K562 (cell line): ENCODE data around the gene ANKRD12. TPM values are rescaled to one million over a fixed set of nuclear protein-coding genes. Genes with fewer than 3 reads are reported as not detected.
A peak's percentile ranks its signal among the peaks of the same experiment; 100 is the strongest.

Experiments
- BRD4 ChIP-seq: fragments of 200-600 bp; sonication (generic); IDR thresholded peaks from 2 replicates; pipeline ENCODE4 v1.6.1; 2017; ENCODE audit warnings: inconsistent platforms
- HDAC1 ChIP-seq, 2 experiments: fragments of 450-650 bp; IDR thresholded peaks; 2 replicates each; pipeline ENCODE4 v1.6.1; 2016 to 2017; ENCODE audit warnings: inconsistent platforms in 1 of 2, mild to moderate bottlenecking in 1 of 2, moderate library complexity in 1 of 2
- HOXB6 ChIP-seq: fragments of 250-450 bp; sonication (Bioruptor Pico); IDR thresholded peaks from 2 replicates; pipeline ENCODE4 v1.5.1; 2022; ENCODE audit warnings: mild to moderate bottlenecking, borderline replicate concordance
- LCOR ChIP-seq: sonication (generic); formaldehyde crosslinking; IDR thresholded peaks from 2 replicates; pipeline ENCODE4 v1.8.0; 2022; ENCODE audit warnings: mild to moderate bottlenecking, missing genetic modification reagents
- RUNX1 ChIP-seq: sonication (generic); IDR thresholded peaks from 2 replicates; pipeline ENCODE4 v1.6.1; 2016; ENCODE audit warnings: antibody characterized with exemption, low read depth
- SAFB2 ChIP-seq: fragments of 200-400 bp; formaldehyde crosslinking; IDR thresholded peaks from 2 replicates; pipeline ENCODE4 v1.6.1; 2018; ENCODE audit warnings: borderline replicate concordance, low read length, low read depth, moderate library complexity; ENCODE audit not compliant: severe bottlenecking
- SAP30 ChIP-seq: fragments of 200-600 bp; sonication (generic); IDR thresholded peaks from 2 replicates; pipeline ENCODE4 v1.6.1; 2012; ENCODE audit warnings: borderline replicate concordance, low read depth, mild to moderate bottlenecking, moderate library complexity, low read length, control low read depth, inconsistent platforms; ENCODE audit not compliant: insufficient read depth, poor library complexity, severe bottlenecking
- SETDB1 ChIP-seq: IDR thresholded peaks from one replicate; pipeline ENCODE4 v1.6.1; 2012; ENCODE audit warnings: low read length, control low read depth, inconsistent platforms
- SLC30A9 ChIP-seq: fragments of 250-450 bp; sonication (Bioruptor Pico); IDR thresholded peaks from 2 replicates; pipeline ENCODE4 v1.8.0; 2022; ENCODE audit warnings: mild to moderate bottlenecking, moderate library complexity
- SMAD2 ChIP-seq: fragments of 150-350 bp; IDR thresholded peaks from 2 replicates; pipeline ENCODE4 v1.6.1; 2014; ENCODE audit warnings: low read depth, mild to moderate bottlenecking, low read length
- SMARCA5 ChIP-seq: fragments of 450-650 bp; IDR thresholded peaks from 2 replicates; pipeline ENCODE4 v1.6.1; 2016
- SOX6 ChIP-seq: fragments of 450-650 bp; IDR thresholded peaks from 2 replicates; pipeline ENCODE4 v1.6.1; 2014; ENCODE audit warnings: mild to moderate bottlenecking
- SRSF1 ChIP-seq: fragments of 200-400 bp; formaldehyde crosslinking; IDR thresholded peaks from 2 replicates; pipeline ENCODE4 v1.6.1; 2017; ENCODE audit warnings: mild to moderate bottlenecking, low read depth, low read length, moderate library complexity
- STAG1 ChIP-seq: sonication (generic); formaldehyde crosslinking; IDR thresholded peaks from 2 replicates; pipeline ENCODE4 v1.5.0; 2020; ENCODE audit warnings: missing genetic modification reagents, borderline replicate concordance
- TAL1 ChIP-seq: fragments of 450-650 bp; IDR thresholded peaks from 2 replicates; pipeline ENCODE4 v1.6.1; 2016; ENCODE audit warnings: mild to moderate bottlenecking
- TEAD4 ChIP-seq, 2 experiments: sonication (generic) in 1 of 2; formaldehyde crosslinking in 1 of 2; IDR thresholded peaks; 2 replicates each; pipeline versions ENCODE4 v1.6.1 to v1.8.0; 2012 to 2022; ENCODE audit warnings: borderline replicate concordance in 1 of 2, inconsistent platforms in 1 of 2, low read length in 1 of 2, mild to moderate bottlenecking in 1 of 2, missing genetic modification reagents in 1 of 2
- ZNF324 ChIP-seq: fragments of 250-450 bp; sonication (Bioruptor Pico); IDR thresholded peaks from 2 replicates; pipeline ENCODE4 v1.4.0; 2020; ENCODE audit warnings: mild to moderate bottlenecking
- ZNF785 ChIP-seq: fragments of 250-450 bp; sonication (Bioruptor Pico); IDR thresholded peaks from 2 replicates; pipeline ENCODE4 v1.4.0; 2020; ENCODE audit warnings: mild to moderate bottlenecking
- ZZZ3 ChIP-seq: fragments of 450-650 bp; IDR thresholded peaks from 2 replicates; pipeline ENCODE4 v1.6.1; 2016; ENCODE audit warnings: antibody characterized with exemption, mild to moderate bottlenecking, moderate library complexity
- polyA plus RNA-seq, 8 experiments: library from polyadenylated mRNA; depleted of rRNA in 4 of 8; stranded (reverse) in 5 of 8; unstranded in 3 of 8; fragments of >200 nt; fragmentation: Nextera tagmentation in 2 of 8; fragmentation: Illumina TruSeq in 1 of 8; extraction: Ambion mirVana in 2 of 8; extraction: Trizol in 1 of 8; gene quantifications; 2 replicates each; pipeline versions ENCODE4 v1.2.1 to v1.2.3, GENCODE V29; 2011 to 2014; ENCODE audit warnings: inconsistent platforms in 1 of 8, missing spikeins in 1 of 8
- total RNA-seq, 7 experiments: library from RNA; depleted of rRNA in 6 of 7; stranded (reverse); fragments of >200 nt in 6 of 7; fragmentation: Illumina TruSeq in 2 of 7; extraction: Trizol in 2 of 7; gene quantifications; 2 replicates each; pipeline versions ENCODE4 v1.2.1 to v1.2.3, GENCODE V29; 2011 to 2021; ENCODE audit warnings: low replicate concordance in 1 of 7
- TF ChIP-seq, protein P1 (sequence below), 2 experiments: IDR thresholded peaks in 1 of 2; conservative IDR thresholded peaks in 1 of 2; 2 replicates each; pipeline ENCODE4 v1.6.1; 2016; ENCODE audit warnings: low read depth in 2 of 2, mild to moderate bottlenecking in 1 of 2, missing compliant biosample characterization in 1 of 2, missing genetic modification characterization in 1 of 2, moderate library complexity in 1 of 2
- TF ChIP-seq, protein P2 (sequence below), 3 experiments: fragments of 200-800 bp in 1 of 3; fragments of 250-450 bp in 1 of 3; fragments of 450-650 bp in 1 of 3; sonication (Bioruptor Pico) in 1 of 3; sonication (Bioruptor generic) in 1 of 3; formaldehyde crosslinking in 1 of 3; IDR thresholded peaks; 2 replicates each; pipeline versions ENCODE4 v1.6.1 to v1.8.0; 2016 to 2022; ENCODE audit warnings: mild to moderate bottlenecking in 2 of 3, missing genetic modification characterization in 2 of 3, missing compliant biosample characterization in 1 of 3, moderate library complexity in 1 of 3

Gene ANKRD12
- total and polyA plus RNA-seq, 9 of the 15 experiments (the other 6 are each of a cell fraction or from before 2014, with no cell fraction given): 6.6 to 28.2 (median 16.0) TPM

DNA sequence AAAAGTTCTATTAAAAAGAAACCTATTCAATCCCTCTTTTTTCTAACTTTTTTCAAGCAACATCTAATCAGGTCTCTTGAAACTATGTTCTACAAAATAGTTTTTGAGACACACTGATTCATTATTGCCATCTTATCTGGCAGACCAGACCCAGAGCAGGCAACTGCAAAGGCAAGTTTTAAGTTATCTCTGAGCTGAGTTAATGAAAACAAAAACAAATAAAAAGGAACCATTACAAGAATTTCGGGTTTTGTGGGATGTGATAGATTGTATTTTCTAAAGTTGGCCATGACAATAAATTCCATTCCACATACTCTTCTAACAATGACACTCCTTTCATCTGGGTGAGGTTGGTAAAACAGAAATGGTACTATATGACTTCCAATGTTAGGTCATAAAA is 182.8 kb downstream of the ANKRD12 start (continued):
- TF ChIP-seq TEAD4 (IDR thresholded peaks at IDR 0.05; ENCODE audit: low read length) (peak; percentile 76), TEAD4 (CRISPR knock-in tag; IDR thresholded peaks at IDR 0.05; ENCODE audit: borderline replicate concordance) (no peak), SLC30A9 (CRISPR knock-in tag) (no peak), SAP30 (no peak), SETDB1 (no peak), SOX6 (0 out of 2 replicates have a peak, but pooled peaks have one; percentile 42), SRSF1 (no peak), STAG1 (CRISPR knock-in tag) (no peak), RUNX1 (no peak), LCOR (CRISPR knock-in tag) (no peak), HDAC1 (IDR thresholded peaks at IDR 0.05) (0 out of 4 replicates have a peak, but pooled peaks of 1 of the 2 experiments have one; percentile 27), BRD4 (no peak), ZNF324 (CRISPR knock-in tag) (no peak), HOXB6 (CRISPR knock-in tag) (no peak), ZNF785 (CRISPR knock-in tag) (no peak), TAL1 (peak; percentile 79), SMARCA5 (no peak), SMAD2 (no peak), SAFB2 (no peak), ZZZ3 (no peak)
- TF ChIP-seq, protein P1, sequence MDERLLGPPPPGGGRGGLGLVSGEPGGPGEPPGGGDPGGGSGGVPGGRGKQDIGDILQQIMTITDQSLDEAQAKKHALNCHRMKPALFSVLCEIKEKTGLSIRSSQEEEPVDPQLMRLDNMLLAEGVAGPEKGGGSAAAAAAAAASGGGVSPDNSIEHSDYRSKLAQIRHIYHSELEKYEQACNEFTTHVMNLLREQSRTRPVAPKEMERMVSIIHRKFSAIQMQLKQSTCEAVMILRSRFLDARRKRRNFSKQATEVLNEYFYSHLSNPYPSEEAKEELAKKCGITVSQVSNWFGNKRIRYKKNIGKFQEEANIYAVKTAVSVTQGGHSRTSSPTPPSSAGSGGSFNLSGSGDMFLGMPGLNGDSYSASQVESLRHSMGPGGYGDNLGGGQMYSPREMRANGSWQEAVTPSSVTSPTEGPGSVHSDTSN (CRISPR knock-in tag; IDR thresholded peaks at IDR 0.05; ENCODE audit: low read depth): no peak
- TF ChIP-seq, protein P1 (tag; conservative IDR thresholded peaks at IDR 0.05; ENCODE audit: low read depth): no peak
- TF ChIP-seq, protein P2, sequence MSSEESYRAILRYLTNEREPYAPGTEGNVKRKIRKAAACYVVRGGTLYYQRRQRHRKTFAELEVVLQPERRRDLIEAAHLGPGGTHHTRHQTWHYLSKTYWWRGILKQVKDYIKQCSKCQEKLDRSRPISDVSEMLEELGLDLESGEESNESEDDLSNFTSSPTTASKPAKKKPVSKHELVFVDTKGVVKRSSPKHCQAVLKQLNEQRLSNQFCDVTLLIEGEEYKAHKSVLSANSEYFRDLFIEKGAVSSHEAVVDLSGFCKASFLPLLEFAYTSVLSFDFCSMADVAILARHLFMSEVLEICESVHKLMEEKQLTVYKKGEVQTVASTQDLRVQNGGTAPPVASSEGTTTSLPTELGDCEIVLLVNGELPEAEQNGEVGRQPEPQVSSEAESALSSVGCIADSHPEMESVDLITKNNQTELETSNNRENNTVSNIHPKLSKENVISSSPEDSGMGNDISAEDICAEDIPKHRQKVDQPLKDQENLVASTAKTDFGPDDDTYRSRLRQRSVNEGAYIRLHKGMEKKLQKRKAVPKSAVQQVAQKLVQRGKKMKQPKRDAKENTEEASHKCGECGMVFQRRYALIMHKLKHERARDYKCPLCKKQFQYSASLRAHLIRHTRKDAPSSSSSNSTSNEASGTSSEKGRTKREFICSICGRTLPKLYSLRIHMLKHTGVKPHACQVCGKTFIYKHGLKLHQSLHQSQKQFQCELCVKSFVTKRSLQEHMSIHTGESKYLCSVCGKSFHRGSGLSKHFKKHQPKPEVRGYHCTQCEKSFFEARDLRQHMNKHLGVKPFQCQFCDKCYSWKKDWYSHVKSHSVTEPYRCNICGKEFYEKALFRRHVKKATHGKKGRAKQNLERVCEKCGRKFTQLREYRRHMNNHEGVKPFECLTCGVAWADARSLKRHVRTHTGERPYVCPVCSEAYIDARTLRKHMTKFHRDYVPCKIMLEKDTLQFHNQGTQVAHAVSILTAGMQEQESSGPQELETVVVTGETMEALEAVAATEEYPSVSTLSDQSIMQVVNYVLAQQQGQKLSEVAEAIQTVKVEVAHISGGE (CRISPR knock-in tag; IDR thresholded peaks at IDR 0.05): no peak
